RWPE1 (cell line): ENCODE results near the gene COL6A2.
"Not testable (repeated sequence)": the region's sequence is repeated elsewhere in the genome, so short reads cannot be mapped to it uniquely, and the experiment has no call there.

ENCODE experiments used
- CTCF ChIA-PET: fragments of 350-600 bp; sonication (Branson Sonifier 250); formaldehyde crosslinking; extraction: SDS; loops from one replicate; lab custom pipeline; 2021; lab: Yijun Ruan, JAX
- POLR2A ChIA-PET: fragments of 400-600 bp; formaldehyde crosslinking; extraction: SDS; loops from one replicate; lab custom pipeline; 2020; ENCODE audit warnings: antibody characterized with exemption; ENCODE audit not compliant: low non-redundant PET; lab: Yijun Ruan, JAX
- DNase-seq: peaks from one replicate; pipeline ENCODE4 v3.0.0; 2012; ENCODE audit warnings: low spot score
- H3K27ac ChIP-seq: fragments of 450-650 bp; 2 replicates; pipeline ENCODE4 v1.5.1; 2017
- CTCF ChIP-seq: fragments of 450-650 bp; conservative IDR thresholded peaks from 2 replicates; pipeline ENCODE4 v1.5.1; 2017; ENCODE audit warnings: low read depth, mild to moderate bottlenecking

Gene COL6A2

GRCh38 chr21:46161633-46162592 is 64.0 kb downstream of the COL6A2 start:
- no peak for TF ChIP-seq CTCF
- CTCF ChIA-PET: interaction anchor here (1.1 kb wide), 1 partner anchor 191 kb away, joined by 4 read pairs; no protein-coding TSS in a partner anchor
- no peak overlapping the region for H3K27ac ChIP-seq
- no peak for DNase-seq
- POLR2A ChIA-PET: no interaction called here

- no peak for TF ChIP-seq CTCF
- ChIA-PET CTCF (no interaction called here), POLR2A (no interaction called here)
- no peak overlapping the region for H3K27ac ChIP-seq
- no peak for DNase-seq
Measured at GRCh38 chr21:46163380-46163779, 65.5 kb downstream of the COL6A2 start.

DNA sequence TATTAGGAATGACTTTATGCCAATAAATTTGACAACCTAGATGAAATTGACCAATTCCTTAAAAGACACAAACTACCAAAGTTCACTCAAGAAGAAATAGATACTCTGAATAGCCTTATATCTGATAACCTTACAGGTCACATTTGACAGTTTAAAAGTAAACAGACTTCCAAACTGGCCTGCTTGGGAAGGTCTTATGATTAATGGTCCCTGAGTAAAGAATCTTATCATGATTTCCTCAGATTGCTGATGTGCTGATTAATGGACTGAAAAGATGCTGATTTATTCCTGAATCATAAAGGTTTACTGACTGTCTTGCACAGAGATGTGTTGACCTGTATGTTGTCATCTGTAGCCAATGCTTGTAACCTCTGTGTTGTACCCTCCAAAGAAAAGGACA is 67.2 kb downstream of the COL6A2 start:
- CTCF ChIA-PET: no interaction called here
- no peak overlapping the region for H3K27ac ChIP-seq
- TF ChIP-seq CTCF: no peak
- DNase-seq: no peak
- POLR2A ChIA-PET: no interaction called here

GRCh38 chr21:46168238-46168637 is 70.3 kb downstream of the COL6A2 start:
- no peak for TF ChIP-seq CTCF
- no peak overlapping the region for H3K27ac ChIP-seq
- POLR2A ChIA-PET: no interaction called here
- no peak for DNase-seq
- CTCF ChIA-PET: no interaction called here

GRCh38 chr21:46168659-46169386 is 70.9 kb downstream of the COL6A2 start:
- POLR2A ChIA-PET: no interaction called here
- no peak for TF ChIP-seq CTCF
- CTCF ChIA-PET: no interaction called here

GRCh38 chr21:46170436-46171193 is 72.7 kb downstream of the COL6A2 start:
- POLR2A ChIA-PET, CTCF ChIA-PET, DNase-seq, H3K27ac ChIP-seq: not testable (repeated sequence)

More at GRCh38 chr21:46168659-46169386, 70.9 kb downstream of the COL6A2 start:
- H3K27ac ChIP-seq: no peak overlapping the region
- DNase-seq: no peak
